GM12891 (cell line): ENCODE measurements around the gene SERPINE2.

ENCODE experiments used
- DNase-seq: peaks from one replicate; pipeline ENCODE4 v3.0.0; 2011; ENCODE audit warnings: low spot score; ENCODE audit not compliant: insufficient read length
- FAIRE-seq: peaks from 2 replicates; lab custom pipeline; 2011; peaks lifted over from hg19 to GRCh38; lab: Jason Lieb, UNC
- PAX5 ChIP-seq: IDR thresholded peaks from 2 replicates; pipeline ENCODE4 v1.6.1; 2011; ENCODE audit warnings: low read length, moderate library complexity, mild to moderate bottlenecking; ENCODE audit not compliant: insufficient read depth, severe bottlenecking
- POLR2A ChIP-seq: IDR thresholded peaks from 2 replicates; pipeline ENCODE4 v1.6.1; 2011; ENCODE audit warnings: low read depth, low read length, control low read depth
- POLR2AphosphoS5 ChIP-seq: IDR thresholded peaks from 2 replicates; pipeline ENCODE4 v1.6.1; 2011; ENCODE audit warnings: low read depth, low read length, control low read depth
- POU2F2 ChIP-seq: IDR thresholded peaks from 2 replicates; pipeline ENCODE4 v1.6.1; 2011; ENCODE audit warnings: low read depth, mild to moderate bottlenecking, control low read depth, low read length, moderate library complexity
- SPI1 ChIP-seq: IDR thresholded peaks from 2 replicates; pipeline ENCODE4 v1.6.1; 2011; ENCODE audit warnings: low read depth, low read length, control low read depth
- TAF1 ChIP-seq: IDR thresholded peaks from 2 replicates; pipeline ENCODE4 v1.6.1; 2011; ENCODE audit warnings: low read depth, low read length, control low read depth

SERPINE2 gene

DNA sequence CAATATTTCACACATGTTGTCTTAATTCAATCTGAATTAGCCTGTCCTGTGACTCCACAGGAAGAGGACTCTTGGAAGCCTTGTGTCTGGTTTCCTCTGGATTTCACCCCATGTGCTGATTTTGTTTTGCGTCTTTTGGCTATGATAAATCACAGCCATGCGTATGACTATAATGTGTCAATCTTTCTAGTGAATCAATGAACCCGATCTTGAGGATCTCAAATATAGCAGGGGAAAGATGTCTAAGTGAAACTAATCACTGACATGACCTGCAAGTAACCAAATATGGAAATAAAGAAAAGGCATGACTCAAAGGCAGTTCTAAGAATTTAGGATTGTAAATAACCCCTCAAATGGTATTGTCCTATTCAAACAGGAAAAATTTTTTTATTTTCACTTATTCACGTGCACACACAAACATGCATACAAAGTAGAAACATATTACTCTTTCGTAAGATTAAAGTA, 102.2 kb downstream of the SERPINE2 start:
- no peak for DNase-seq
- no peak for FAIRE-seq

DNA sequence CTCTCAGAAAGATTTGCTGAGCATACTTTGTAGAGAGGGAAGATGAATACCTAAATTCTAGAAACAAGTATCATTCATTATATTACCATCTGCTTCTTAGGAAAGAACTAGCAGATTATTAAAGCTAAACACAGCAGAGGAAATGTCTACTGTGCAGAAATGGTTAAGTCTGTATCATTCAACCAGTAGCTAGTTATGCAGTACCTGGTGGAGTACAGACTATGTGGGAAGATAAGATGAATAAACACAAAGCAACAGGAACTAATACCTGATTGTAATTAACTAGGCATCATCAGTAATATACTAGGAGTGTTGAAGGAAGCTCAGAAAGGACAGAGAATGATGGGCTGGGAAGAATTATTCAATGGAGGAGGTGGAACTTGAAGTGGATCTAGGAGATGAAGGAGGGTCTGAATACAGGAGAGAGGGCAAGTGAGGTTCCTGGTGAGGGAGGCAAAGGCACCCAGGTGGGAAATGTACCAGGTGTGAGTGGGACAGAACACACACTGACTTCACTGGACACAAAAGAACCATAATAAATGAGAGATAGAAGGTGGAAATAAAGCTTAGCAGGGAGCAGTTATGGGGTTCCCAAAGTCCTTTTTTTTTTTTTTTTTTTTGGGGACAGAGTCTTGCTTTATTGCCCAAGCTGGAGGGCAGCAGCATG, 103.5 kb downstream of the SERPINE2 start:
- DNase-seq (no peak), FAIRE-seq (no peak)
- TF ChIP-seq SPI1: no peak
- TF ChIP-seq POLR2A: no peak
- TF ChIP-seq POU2F2: no peak
- no peak for TF ChIP-seq PAX5
- no peak for TF ChIP-seq TAF1
- no peak for TF ChIP-seq POLR2AphosphoS5

More for the DNA sequence above, 102.2 kb downstream of the SERPINE2 start:
- TF ChIP-seq POLR2A (no peak), TAF1 (no peak)

DNA sequence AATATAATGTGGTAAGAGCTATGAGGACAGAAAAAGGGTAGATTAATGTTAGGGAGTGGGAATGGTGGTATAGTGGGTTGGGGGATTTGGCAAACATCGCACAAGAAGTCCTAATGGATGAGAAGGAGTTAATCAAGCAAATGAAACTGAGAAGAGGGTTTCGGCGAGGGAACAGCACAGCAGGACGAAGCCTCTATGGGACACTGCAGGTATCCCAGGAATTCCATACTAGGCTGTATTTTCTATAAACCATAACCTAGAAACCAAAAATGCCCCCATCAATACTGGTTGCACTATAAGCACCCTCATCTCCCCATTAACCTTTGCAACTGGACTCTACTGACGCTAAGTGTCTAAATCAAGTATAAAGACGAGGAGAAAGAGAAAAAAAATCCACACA, 104.2 kb downstream of the SERPINE2 start:
- TF ChIP-seq POLR2AphosphoS5 (no peak), TAF1 (no peak), POLR2A (no peak), POU2F2 (no peak), PAX5 (no peak), SPI1 (no peak)
- no peak for FAIRE-seq
- no peak for DNase-seq

DNA sequence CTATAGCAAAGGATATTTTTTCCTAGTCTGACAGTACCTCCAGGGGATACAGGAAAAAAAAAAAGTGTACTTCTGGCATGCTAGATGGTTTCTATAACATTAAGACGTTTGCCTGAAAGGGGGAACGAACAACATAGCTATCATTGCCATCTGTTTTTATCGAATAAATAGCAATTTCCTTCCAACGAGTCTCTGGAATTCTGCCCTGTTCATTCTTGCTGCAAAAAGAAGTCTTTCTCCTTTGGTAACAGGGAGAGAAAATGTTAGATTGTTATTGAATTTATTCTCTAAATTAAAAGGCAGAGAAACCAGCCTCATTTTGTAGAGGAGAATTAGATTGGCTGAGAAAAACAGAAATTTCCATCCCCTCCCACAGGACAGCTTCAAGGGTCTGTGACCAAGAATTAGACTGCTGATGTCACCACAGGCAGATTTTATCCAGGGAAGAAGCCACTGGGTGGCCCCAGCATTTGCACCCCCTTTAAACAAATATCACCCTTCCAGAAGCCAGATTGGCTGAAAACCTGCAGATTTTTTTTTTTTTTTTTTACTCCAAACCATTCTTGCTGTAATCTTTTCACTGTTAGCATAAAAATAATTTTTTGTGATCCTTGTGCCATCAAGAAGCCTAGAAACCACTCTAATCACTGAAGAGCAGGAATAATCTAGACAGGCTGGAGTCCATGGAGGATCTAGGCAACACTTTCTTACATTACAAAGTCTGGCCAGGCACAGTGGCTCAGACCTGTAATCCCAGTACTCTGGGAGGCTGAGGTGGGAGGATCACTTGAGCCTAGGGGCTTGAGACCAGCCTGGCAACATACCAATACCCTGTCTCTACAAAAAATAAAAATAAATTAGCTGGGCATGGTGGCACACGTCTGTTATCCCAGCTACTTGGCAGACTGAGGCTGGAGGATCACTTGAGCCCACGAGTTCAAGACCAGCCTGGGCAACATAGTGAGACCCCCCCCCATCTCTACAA, 106.0 kb downstream of the SERPINE2 start:
- DNase-seq (no peak), FAIRE-seq (no peak)
- TF ChIP-seq POLR2A (no peak), POLR2AphosphoS5 (no peak), PAX5 (no peak), TAF1 (no peak), POU2F2 (no peak), SPI1 (no peak)

DNA sequence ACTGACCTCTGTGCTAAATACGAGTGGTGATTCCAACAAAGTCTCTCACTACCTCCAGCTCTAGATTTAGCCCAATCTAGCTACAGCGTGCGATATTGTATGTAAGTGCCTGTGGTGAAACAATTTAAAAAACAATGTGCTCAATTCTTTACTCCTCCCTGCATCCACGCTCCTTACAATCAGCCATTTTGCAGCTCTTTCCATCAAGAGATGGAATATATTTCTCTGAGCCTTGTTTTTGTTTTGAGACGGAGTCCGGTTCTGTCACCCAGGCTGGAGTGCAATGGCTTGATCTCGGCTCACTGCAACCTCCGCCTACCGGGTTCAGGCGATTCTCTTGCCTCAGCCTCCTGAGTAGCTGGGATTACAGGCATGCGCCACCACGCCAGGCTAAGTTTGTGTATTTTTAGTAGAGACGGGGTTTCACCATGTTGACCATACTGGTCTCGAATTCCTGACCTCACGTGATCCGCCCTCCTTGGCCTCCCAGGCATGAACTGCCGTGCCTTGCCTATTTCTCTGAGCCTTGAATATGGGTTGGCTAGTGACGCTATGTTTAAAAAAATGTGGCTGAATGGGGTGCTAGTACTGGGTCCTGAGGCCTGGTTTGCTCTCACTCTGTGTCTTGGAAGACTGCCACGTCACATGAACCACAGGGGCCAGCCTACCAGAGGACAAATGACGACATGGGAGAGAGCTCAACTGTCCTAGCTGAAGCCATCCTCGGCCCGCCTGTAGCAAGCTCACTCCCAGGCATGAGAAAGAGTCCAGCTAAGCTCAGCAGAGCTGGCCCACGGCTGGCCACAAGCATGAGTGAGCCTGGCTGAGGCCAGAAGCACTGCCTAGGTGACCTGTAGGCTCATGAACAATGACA, 108.7 kb downstream of the SERPINE2 start:
- no peak for DNase-seq
- TF ChIP-seq POLR2A (no peak), TAF1 (no peak), PAX5 (no peak), POLR2AphosphoS5 (no peak), POU2F2 (no peak), SPI1 (no peak)
- no peak for FAIRE-seq

DNA sequence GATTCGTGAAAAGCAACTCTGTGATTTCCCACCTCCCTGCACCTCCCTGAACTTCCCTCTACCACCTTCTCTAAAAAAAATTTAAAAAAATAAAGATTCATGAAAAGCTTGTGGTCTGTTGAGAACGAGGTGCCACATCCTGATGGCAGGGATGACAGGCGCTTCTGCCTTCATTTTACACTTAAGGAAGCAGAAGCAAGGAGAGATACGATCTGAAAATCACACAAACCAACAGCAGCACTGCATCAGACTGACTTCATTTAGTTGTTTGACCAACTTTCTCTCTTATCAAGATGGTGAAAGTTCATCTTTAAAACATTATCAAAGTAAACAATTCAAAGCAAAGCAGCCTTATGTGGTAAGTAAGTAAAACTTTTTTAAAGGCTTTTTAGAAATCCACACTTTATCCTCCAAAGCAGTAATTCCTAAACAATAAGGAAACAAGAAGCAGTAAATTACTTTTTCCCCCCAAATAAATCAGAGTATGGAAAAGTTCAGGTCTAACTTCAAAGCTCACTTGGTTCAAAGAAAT, 109.4 kb downstream of the SERPINE2 start:
- FAIRE-seq: no peak
- DNase-seq: no peak
- TF ChIP-seq TAF1 (no peak), SPI1 (no peak), POU2F2 (no peak), POLR2A (no peak), PAX5 (no peak), POLR2AphosphoS5 (no peak)

DNA sequence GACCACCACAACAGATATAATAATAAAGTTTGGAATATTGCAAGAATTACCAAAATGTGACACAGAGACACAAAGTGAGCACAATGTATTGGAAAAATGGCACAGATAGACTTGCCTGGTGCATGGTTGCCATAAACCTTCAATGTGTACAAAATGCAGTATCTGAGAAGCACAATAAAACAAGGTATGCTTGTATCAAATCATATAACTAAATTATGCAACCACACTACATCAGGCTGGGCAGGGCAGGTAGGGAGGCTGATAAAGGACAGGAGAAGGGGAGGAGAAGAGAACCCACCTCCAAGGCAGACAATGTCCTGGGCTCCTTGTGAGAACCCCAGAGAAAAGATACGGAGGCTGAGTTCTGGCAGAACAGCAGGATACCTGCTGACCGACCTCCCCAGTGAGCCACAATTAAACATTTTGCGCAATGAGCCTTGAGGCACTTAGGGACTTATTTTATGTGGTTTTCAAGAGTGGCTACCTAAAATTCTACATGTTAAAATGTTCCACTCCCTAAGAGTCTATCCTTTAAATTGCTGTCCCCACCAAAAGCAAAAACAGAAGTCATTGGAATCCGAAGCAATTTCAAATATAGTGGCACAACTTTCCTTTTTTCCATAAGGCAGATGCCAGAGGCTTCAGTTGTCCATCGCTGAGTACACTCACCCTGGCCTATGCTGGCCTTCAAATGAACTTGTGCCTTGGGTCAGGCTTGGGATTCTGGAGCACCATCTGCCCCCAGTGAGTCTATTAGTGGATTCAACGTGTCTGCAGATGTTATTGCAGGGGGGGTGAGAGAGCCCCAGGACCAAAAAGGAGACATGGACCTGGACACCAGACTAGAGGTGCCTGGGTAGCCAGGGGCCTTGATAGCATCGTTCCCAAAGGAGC, 110.7 kb downstream of the SERPINE2 start:
- no peak for FAIRE-seq
- TF ChIP-seq TAF1 (no peak), PAX5 (no peak), SPI1 (no peak), POU2F2 (no peak), POLR2A (no peak), POLR2AphosphoS5 (no peak)
- no peak for DNase-seq

DNA sequence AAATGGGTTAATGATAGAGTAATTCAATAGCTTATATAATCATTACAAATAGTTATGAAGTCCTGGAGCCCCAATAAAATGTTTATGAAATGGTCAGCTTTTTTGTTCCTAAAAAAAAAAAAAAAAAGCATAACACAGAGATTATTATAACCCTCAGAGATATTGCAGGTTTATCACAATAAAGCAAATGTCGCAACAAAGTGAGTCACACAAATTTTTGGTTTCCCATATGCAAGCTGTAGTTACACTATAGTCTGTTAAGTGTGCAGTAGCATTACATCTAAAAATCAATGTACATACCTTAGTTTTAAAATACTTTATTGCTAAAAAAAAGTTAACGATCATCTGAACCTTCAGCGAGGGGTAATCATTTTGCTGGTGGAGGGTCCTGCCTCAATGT, 114.0 kb downstream of the SERPINE2 start:
- DNase-seq (no peak), FAIRE-seq (no peak)
- no peak for TF ChIP-seq POLR2AphosphoS5
- TF ChIP-seq TAF1: no peak
- no peak for TF ChIP-seq POU2F2
- no peak for TF ChIP-seq SPI1
- TF ChIP-seq PAX5: no peak
- no peak for TF ChIP-seq POLR2A
